RWPE2 (cell line): ENCODE measurements around the gene ESPN.
"Not testable (repeated sequence)": the region's sequence is repeated elsewhere in the genome, so short reads cannot be mapped to it uniquely, and the experiment has no call there.

Experiments used
- ATAC-seq: fragments of 200-7000 bp; cut with Tn5 transposase; 3 replicates; pipeline ENCODE4 v1.9.1; 2021; ENCODE audit warnings: low read depth
- DNase-seq: peaks from one replicate; pipeline ENCODE4 v3.0.0-alpha.2; 2020; ENCODE audit warnings: low spot score
- H3K27ac ChIP-seq: fragments of 450-650 bp; 2 replicates; pipeline ENCODE4 v1.5.1; 2017; ENCODE audit warnings: mild to moderate bottlenecking; ENCODE audit not compliant: poor library complexity, severe bottlenecking
- H3K27me3 ChIP-seq: fragments of 250-450 bp; sonication (Bioruptor Pico); 2 replicates; pipeline ENCODE4 v1.5.1; 2021; ENCODE audit warnings: mild to moderate bottlenecking, moderate library complexity; ENCODE audit not compliant: insufficient read depth, poor library complexity, severe bottlenecking
- H3K36me3 ChIP-seq: fragments of 250-450 bp; sonication (Bioruptor Pico); 2 replicates; pipeline ENCODE4 v1.5.1; 2020; ENCODE audit warnings: low read depth, mild to moderate bottlenecking, moderate library complexity
- H3K4me1 ChIP-seq: fragments of 250-450 bp; sonication (Bioruptor Pico); 2 replicates; pipeline ENCODE4 v1.5.1; 2021; ENCODE audit warnings: mild to moderate bottlenecking, moderate library complexity; ENCODE audit not compliant: insufficient read depth, poor library complexity, severe bottlenecking
- H3K4me3 ChIP-seq: fragments of 250-450 bp; sonication (Bioruptor Pico); 2 replicates; pipeline ENCODE4 v1.5.1; 2021; ENCODE audit warnings: mild to moderate bottlenecking, moderate library complexity; ENCODE audit not compliant: severe bottlenecking
- H3K9me3 ChIP-seq: fragments of 250-450 bp; sonication (Bioruptor Pico); 2 replicates; pipeline ENCODE4 v1.5.1; 2021; ENCODE audit warnings: mild to moderate bottlenecking, moderate library complexity; ENCODE audit not compliant: severe bottlenecking
- TF ChIP-seq, protein P1 (sequence below): fragments of 450-650 bp; IDR thresholded peaks from one replicate; pipeline ENCODE4 v1.5.1; 2017; ENCODE audit warnings: mild to moderate bottlenecking, moderate library complexity; ENCODE audit not compliant: poor library complexity, severe bottlenecking

ESPN gene

DNA sequence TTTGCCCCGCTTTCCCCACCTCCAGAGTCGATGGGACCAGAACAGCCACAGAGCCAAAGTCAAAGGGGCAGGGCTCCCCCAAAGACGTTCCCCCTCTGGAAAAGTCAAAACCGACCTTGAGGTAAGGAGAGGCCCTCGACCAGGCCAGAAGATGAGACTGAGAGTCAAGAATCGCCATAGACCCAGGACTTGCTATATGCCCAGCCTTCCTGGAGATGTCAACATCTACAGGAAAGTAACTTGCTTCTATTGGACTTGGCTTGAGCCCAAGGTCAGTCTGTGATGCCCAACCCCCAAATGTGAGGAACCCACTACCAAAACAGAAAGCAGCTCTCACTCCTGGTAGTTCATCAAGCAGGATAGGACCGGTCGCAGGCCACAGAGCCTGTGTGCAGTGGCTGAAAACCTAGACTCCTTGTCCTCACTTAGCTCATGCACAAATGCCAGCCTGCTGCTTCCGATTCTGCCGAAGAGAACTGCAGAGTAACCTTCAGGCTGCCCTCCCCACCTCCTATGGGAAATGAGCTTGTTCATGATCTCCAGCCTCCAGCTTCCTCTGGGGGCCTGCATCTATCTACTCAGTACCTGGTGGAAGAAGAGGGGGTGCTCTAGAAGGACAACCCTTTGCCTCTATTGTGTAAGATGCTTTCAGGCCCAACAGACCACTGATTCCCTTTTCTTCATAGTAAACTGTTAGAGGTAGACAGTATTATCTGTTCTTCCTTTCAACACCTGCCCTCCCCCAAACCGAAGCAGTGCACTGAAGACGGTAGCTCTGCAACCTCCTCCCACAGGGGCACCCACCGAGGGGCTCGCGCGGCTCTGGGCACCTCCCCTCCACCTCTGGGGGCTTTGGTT, 32.4 kb upstream of the ESPN start:
- Histone ChIP-seq H3K4me3 (peak overlapping the region; percentile 73), H3K9me3 (no peaks in the 10 kb centered on the region), H3K27ac (peak overlapping the region; percentile 66), H3K36me3 (no peaks in the 10 kb centered on the region), H3K27me3 (no peaks in the 10 kb centered on the region), H3K4me1 (peaks cover 2% of the 10 kb centered on the region)
- ATAC-seq (peak; percentile 10; the same call in 1 of the 3 replicates), DNase-seq (no peak)
- TF ChIP-seq, protein P1, sequence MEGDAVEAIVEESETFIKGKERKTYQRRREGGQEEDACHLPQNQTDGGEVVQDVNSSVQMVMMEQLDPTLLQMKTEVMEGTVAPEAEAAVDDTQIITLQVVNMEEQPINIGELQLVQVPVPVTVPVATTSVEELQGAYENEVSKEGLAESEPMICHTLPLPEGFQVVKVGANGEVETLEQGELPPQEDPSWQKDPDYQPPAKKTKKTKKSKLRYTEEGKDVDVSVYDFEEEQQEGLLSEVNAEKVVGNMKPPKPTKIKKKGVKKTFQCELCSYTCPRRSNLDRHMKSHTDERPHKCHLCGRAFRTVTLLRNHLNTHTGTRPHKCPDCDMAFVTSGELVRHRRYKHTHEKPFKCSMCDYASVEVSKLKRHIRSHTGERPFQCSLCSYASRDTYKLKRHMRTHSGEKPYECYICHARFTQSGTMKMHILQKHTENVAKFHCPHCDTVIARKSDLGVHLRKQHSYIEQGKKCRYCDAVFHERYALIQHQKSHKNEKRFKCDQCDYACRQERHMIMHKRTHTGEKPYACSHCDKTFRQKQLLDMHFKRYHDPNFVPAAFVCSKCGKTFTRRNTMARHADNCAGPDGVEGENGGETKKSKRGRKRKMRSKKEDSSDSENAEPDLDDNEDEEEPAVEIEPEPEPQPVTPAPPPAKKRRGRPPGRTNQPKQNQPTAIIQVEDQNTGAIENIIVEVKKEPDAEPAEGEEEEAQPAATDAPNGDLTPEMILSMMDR, result no peak

DNA sequence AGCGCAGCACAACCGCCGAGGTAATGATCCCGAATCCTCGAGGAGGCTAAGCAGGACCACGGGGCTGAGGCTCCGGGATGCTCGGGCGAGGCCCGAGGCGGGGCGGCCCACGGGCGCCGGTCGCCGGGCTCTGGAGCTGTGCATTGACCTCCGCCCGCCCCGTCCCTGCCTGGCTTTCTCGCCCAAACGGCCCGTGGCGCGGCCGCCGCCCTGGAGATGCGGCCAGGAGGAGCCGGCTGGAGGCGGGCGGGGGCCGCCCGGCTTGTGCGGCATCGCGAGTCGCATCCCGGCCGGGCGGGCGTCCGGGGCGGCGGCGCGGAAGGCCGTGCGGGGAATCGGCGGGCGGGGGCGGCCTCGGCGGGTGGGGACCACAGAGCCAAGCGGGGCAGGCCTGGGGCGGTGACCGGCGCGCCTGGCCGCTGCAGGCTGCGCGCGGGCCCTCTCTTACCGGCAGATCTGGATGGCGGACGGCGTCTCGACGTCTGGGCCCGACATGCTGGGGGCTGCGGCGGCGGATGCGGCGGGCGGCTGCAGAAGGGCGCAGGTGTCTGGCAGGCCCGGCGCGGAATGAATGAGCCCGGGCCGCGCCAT, 31.7 kb upstream of the ESPN start:
- ATAC-seq, result peak; percentile 22
- Histone ChIP-seq H3K4me3 (peak overlapping the region; percentile 73), H3K27ac (peak overlapping the region; percentile 66), H3K9me3 (no peaks in the 10 kb centered on the region), H3K27me3 (no peaks in the 10 kb centered on the region), H3K36me3 (no peaks in the 10 kb centered on the region), H3K4me1 (no peaks in the 10 kb centered on the region)
- TF ChIP-seq, protein P1, result no peak
- no peak for DNase-seq

DNA sequence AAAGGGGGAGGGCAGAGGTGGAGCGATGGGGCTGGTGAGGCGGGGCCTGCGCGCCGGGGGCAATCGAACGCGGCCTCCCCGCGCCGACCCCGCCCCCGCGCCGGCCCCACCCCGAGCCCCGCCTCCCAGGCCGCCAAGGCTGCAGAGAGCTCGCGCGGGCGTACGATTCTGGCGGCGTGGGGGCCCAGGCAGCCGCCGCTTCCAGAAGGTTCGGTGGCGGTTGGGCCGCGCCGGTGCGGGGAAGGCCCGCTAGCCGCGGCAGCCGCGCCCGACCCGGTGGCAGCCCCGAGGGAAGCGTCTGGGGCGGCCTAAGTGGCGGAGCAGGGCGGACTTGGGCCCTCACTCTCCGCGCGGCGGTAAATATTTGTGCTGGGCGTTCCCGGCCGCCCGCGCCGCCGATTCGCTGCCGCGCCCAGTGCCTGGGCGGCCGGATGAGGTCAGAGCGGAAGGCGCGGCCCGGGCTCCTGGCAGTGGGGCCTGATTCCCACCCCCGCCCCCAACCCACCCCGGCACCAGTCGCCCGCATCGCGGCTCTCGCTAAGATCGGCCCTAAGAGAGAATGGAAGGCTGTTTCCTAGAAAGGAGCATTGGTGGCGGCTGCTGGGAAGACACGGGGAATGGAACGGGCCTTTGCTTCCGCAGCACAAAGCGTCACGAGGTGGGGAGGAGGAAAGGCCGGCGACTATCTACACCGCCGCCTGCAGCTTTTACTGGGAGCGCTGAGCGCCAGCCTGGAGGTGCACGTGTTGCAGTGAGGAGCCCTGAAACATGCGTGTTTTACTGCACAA, 31.0 kb upstream of the ESPN start, which contains the start of gene ACOT7:
Gene ACOT7 (minus strand): TSS at position 368 of the 788 bp plus-strand sequence. CDS start 368 bp downstream, outside the sequence.
- H3K27ac ChIP-seq, result peak within 1 kb of the TSS; percentile 66
- ATAC-seq, result peak; percentile 85
- TF ChIP-seq, protein P1, result peak; percentile 20

DNA sequence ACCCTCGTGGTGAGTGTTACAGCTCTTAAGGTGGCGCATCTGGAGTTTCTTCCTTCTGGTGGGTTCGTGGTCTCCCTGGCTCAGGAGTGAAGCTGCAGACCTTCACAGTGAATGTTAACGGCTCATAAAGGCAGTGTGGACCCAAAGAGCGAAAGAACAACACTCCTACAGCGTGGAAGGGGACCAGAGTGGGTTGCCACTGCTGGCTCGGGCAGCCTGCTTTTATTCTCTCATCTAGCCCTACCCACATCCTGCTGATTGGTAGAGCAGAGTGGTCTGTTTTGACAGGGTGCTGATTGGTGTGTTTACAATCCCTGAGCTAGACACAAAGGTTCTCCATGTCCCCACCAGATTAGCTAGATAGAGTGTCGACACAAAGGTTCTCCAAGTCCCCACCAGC, 29.4 kb upstream of the ESPN start:
- not testable (repeated sequence) for H3K4me1 ChIP-seq, H3K27me3 ChIP-seq, H3K4me3 ChIP-seq, ATAC-seq, DNase-seq, H3K27ac ChIP-seq, H3K36me3 ChIP-seq, H3K9me3 ChIP-seq

More for the DNA sequence above, 31.0 kb upstream of the ESPN start, which contains the start of gene ACOT7:
- peak; percentile 87 for DNase-seq
- Histone ChIP-seq H3K27me3 (no peaks in the 10 kb centered on the region), H3K36me3 (no peaks in the 10 kb centered on the region), H3K4me3 (peak within 1 kb of the TSS; percentile 73), H3K4me1 (no peaks in the 10 kb centered on the region), H3K9me3 (no peaks in the 10 kb centered on the region)

DNA sequence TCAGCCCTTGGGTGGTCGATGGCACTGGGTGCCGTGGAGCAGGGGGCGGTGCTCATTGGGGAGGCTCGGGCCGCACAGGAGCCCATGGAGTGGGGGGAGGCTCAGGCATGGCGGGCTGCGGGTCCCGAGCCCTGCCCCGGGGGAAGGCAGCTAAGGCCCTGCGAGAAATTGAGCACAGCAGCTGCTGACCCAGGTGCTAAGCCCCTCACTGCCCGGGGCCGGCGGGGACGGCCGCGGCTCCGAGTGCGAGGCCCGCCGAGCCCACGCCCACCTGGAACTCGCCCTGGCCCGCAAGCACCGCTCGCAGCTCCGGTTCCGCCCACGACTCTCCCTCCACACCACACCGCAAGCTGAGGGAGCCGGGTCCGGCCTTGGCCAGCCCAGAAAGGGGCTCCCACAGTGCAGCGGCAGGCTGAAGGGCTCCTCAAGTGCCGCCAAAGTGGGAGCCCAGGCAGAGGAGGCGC, 28.8 kb upstream of the ESPN start:
- not testable (repeated sequence) for DNase-seq, H3K4me1 ChIP-seq, H3K27me3 ChIP-seq, ATAC-seq, H3K36me3 ChIP-seq, H3K27ac ChIP-seq, H3K9me3 ChIP-seq, H3K4me3 ChIP-seq
